SK-N-SH (cell line): ENCODE data around the gene TUBGCP6.

Experiments used
- CHD2 ChIP-seq: fragments of 150-350 bp; IDR thresholded peaks from 2 replicates; pipeline ENCODE4 v1.6.1; 2018; ENCODE audit warnings: low read length; ENCODE audit not compliant: partially characterized antibody
- CTCF ChIP-seq: fragments of 200-600 bp; sonication (generic); IDR thresholded peaks from 2 replicates; pipeline ENCODE4 v1.6.1; 2017; ENCODE audit warnings: antibody characterized with exemption, mild to moderate bottlenecking, moderate library complexity
- ELF1 ChIP-seq: IDR thresholded peaks from 2 replicates; pipeline ENCODE4 v1.4.0; 2012
- GABPA ChIP-seq: IDR thresholded peaks from 2 replicates; pipeline ENCODE4 v1.4.0; 2012; ENCODE audit warnings: low read depth, mild to moderate bottlenecking
- IRF3 ChIP-seq: fragments of 150-350 bp; IDR thresholded peaks from 2 replicates; pipeline ENCODE4 v1.6.1; 2016; ENCODE audit warnings: mild to moderate bottlenecking, low read depth, low read length
- RAD21 ChIP-seq: IDR thresholded peaks from 2 replicates; pipeline ENCODE4 v1.6.1; 2012; ENCODE audit warnings: mild to moderate bottlenecking, low read length
- TAF1 ChIP-seq: IDR thresholded peaks from 2 replicates; pipeline ENCODE4 v1.6.1; 2012; ENCODE audit warnings: low read depth, mild to moderate bottlenecking, low read length, moderate library complexity, borderline replicate concordance
- USF1 ChIP-seq: IDR thresholded peaks from 2 replicates; pipeline ENCODE4 v1.4.0; 2012; ENCODE audit warnings: low read depth, borderline replicate concordance
- YY1 ChIP-seq: IDR thresholded peaks from 2 replicates; pipeline ENCODE4 v1.4.0; 2012; ENCODE audit warnings: low read depth, mild to moderate bottlenecking

- no peak for TF ChIP-seq CHD2
- TF ChIP-seq IRF3, result no peak
- TF ChIP-seq CTCF, result no peak
- no peak for TF ChIP-seq USF1
- no peak for TF ChIP-seq YY1
- TF ChIP-seq TAF1, result no peak
- TF ChIP-seq RAD21, result no peak
- no peak for TF ChIP-seq ELF1
- TF ChIP-seq GABPA, result no peak
Observed at GRCh38 chr22:50287731-50288130, 42.9 kb upstream of the TUBGCP6 start.
